Brain pericyte (primary cell): ENCODE results near the gene PDLIM7.
"Not testable (repeated sequence)": the region's sequence is repeated elsewhere in the genome, so short reads cannot be mapped to it uniquely, and the experiment has no call there.

Experiments used
- DNase-seq: peaks from one replicate; pipeline ENCODE4 v3.0.0-alpha.2; 2012; ENCODE audit warnings: low read depth, low spot score

Gene PDLIM7

GRCh38 chr5:177491429-177491945 is 5.9 kb downstream of the PDLIM7 start:
- no peak for DNase-seq

DNA sequence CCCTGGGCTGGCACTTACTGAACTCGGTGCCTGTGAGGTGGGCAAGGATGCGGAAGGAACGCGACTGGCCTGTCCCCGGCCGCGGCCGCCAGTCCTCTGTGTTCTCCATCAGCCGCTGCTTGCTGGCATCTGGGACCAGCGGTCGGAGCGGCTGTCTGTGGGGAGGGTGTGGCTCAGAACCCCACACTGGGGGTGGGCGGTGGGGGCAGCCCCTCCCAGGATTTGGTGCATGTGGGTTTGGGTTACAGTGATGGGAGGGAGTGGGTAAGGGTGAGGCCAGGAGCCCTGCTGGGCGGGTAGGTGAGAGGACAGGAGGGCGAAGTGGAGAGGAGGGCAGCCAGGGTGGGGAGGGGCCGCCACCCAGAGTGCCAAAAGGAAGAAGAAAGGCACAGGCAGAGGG is 6.4 kb downstream of the PDLIM7 start:
- DNase-seq = no peak

DNA sequence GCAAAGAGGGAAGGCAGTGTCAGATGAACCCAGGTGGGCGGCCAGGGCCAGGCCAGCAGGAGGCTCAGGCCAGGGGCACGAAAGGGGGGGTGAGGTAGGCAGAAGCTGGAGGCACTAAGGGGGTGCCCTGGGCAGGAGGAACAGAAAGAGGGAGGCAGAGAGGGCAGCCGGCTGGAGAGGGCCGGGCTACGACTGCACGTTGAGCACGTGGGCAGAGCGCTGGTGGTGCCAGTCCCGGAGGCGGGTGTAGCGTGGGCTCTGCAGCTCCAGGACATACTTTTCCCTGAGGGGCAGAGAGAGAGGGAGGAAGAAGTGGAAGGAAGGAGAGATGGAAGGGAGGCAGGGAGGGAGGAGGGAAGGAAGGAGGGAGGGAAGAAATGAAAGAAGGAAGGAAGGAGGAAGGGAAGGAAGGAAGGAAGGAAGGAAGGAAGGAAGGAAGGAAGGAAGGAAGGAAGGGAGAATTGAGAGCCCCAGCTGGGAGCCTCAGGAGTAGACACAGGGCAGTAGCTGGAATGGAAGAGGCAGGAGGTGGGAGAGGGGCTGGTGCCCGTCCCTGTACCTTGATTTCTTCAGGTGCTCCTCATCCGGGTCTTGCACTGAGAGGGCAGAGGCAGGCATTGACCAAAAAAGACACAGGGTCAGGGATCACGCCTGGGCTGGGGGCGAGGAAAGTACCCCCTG is 7.0 kb downstream of the PDLIM7 start:
- no peak for DNase-seq

DNA sequence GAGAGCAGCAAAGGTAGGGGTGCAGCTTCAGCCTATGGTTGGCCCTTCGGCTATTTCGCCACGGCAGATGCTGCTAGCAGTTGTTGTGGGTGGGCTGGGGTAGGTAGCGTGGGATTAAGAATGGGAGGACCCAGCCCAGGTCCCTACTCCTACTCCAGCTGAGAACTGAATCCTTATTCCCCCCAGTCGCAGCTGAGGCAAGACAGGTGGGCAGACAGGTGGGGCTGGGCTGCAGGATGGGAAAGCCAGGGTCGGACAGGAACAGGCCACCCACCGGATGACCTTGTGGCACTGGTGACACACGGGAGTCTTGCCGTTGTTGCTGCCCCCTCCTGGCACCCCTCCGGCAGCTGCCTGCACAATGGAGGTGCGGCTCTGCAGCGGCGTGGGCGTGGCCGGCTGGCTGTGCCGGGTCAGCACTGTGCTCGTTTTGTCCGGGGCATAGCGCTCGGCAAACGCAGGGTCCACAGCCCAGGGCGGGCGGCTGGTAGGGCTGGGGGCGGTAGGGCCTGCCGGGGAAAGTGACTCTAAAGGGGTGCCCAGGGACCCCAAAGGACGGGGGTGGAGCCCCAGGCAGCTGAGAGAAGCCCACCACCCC is 8.2 kb downstream of the PDLIM7 start:
- DNase-seq = no peak

- no peak for DNase-seq
These were observed 9.4 kb downstream of the PDLIM7 start for GRCh38 chr5:177487975-177488374.

DNA sequence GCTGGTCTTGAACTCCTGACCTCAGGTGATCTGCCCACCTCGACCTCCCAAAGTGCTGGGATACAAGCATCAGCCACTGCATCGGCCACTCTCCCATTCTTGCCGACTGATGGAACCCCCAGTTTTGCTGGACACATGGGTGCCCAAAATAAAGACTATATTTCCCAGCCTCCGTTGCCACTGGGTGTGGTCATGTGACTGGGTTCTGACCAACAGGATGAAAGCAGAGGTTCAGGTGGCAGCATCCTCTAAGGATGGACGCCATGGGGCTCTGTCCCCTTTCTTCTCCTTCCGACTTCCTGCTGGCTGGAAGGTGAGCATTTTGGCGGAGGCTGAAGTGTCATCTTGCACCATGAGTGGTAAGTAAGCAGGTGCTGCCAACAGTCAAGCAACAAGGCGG is 10.3 kb downstream of the PDLIM7 start:
- DNase-seq = no peak

DNA sequence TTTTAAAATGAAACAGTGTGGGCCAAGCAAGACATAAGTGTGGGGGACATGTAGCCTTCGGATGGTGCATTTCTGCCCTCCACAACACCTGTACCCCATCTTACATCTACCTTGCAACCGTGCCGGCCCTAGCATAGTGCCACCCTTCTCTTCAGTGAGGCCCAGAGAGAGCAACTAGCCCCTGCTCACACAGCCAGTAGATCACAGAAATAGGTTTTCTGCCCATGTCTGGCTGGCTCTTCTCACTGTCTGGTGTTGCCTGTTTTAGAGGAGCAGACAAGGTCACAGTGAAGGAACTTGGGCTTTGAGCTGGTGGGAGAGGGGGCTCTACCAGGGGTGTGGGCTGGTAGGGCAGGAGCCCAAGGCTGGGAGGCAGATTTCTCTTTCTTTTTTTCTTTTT is 11.1 kb downstream of the PDLIM7 start:
- DNase-seq = no peak

DNA sequence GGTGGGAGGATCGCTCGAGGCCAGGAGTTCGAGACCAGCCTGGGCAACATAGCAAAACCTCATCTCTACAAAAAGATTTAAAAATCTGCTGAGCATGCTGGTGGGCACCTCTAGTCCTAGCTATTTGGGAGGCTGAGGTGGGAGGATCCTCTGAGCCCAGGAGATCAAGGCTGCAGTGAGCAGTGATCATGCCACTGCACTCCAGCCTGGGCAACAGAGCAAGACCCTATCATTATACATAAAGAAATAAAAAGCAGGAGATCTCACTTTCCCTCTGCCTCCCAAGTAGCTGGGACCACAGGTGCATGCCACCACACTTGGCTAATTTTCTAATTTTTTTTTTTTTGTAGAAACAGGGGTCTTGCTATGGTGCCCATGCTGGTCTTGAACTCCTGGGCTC is 11.7 kb downstream of the PDLIM7 start:
- not testable (repeated sequence) for DNase-seq

GRCh38 chr5:177484902-177485549 is 12.4 kb downstream of the PDLIM7 start:
- no peak for DNase-seq

GRCh38 chr5:177483994-177484901 is 13.2 kb downstream of the PDLIM7 start:
- no peak for DNase-seq

GRCh38 chr5:177483042-177483441 is 14.4 kb downstream of the PDLIM7 start:
- no peak for DNase-seq

GRCh38 chr5:177482359-177482795 is 15.0 kb downstream of the PDLIM7 start:
- no peak for DNase-seq

- no peak for DNase-seq
These were observed 17.6 kb downstream of the PDLIM7 start for GRCh38 chr5:177479774-177480173.

DNA sequence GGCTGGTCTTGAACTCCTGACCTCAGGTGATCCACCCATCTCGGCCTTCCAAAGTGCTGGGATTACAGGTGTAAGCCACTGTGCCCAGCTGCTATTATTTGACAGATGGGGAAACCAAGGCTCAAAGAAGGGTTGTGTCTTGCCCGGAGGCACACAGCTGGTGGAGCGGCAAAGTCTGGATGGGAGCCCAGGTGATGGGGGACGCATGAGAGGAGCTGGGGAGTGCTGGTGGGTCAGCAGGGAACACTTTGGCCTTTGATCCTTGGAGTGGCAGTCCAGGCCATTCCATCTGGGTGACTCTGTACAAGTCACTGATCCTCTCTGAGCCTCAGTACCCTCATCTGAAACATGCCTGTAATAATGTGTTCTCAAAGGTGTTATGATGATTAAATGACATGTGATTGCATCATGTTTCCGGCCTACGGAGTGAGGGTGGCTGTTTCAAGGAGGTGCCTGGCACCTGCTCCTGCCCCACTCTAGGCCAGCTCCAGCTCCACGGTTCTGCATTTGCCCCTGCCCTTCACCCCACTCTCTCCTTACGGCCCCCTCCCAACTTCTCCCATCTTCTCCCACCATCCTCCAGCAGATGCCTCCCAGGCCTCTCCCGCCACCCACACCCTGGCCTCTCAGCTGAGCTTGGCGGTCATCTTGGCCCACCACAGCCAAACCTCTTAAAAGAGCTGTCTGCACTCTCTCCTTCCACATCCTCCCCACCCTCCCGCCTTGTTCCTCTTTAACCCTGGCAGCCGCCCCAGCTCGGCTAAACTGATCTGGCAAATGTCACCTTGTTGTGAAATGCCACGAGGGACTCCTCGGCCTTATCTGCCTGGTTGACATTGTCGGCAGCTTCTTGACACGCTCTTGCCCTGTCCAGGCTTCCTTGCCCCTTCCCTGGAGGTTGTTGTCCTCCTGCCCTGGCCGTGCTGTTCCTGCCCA is 18.4 kb downstream of the PDLIM7 start:
- no peak for DNase-seq

DNA sequence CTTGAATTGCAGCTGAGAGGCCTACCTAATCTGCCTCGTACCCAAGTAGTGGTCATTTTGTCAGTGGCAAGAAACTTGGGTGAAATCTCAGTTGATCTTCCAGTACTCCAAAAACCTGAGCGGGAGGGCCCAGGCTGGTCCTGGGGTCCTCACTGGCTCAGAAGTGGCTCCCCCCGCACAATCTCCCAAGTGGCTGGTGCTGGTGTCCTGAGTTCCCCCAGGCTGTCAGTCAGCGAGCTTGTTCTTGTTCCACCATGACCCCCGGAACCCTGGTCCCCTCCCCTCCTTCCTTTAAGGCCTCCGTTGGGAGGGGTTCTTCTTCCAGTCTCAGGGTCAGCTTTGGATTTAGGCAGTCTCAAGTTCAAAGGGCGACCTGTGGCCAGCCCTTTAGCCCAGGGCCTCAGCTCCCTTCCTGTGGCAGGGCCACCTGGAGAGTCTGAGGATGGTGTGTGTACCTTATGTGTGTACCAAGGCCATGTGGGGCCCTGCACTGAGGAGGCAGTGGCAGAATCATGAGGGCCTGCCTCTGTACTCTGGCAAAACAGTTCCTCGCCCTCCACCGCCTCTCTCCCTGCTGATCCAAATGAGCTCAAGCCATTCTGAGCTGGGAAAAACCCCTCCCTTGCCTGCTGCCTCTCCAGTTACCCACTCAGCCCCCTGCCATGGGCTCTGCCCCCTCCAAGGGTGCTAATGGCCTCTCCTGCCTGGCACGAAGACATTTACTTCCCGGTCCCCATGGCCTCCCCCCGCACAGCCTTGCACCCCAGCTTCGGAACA is 19.5 kb downstream of the PDLIM7 start:
- DNase-seq = no peak

GRCh38 chr5:177476531-177477233 is 20.7 kb downstream of the PDLIM7 start:
- DNase-seq = no peak

DNA sequence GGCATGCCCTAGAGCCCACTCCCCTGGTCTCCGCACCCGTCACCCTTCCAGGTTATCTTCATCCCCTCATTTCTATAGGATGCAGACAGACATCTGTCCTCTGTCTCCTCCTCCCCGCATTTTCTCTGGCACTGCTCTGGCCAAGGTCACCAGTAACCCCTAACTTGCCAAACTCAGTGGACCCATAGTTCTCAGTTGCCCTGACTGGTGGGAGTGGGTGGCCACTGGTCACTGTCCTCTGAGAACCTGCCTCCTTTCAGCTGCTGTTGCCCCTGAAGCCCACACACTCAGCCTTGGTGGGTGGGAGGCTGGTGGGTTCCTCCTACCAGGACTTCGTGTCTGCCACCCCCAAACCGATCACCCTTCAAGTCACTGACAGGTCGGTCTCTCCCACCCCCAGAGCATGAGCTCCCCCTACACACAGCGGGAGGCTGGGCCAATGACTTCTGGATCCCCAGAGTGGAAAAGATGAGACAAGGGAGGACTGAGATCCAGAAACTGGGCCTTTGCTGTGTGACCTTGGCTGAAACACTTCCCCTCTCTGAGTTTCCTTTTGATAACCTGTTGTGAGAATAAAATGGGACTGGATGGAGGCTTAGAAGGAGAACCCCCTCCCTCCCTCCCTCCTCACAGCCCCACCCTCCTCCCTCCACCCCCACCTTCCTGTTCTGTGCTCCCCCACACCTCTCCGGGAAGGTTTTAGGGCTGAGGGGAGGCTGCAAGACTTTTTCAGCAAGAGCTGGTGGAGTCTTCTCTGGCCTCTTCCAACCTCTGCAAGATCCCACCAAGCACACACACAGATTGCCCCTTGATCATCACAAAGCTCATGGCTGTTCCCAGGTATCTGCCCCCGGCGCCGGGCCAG is 21.6 kb downstream of the PDLIM7 start:
- no peak for DNase-seq

DNA sequence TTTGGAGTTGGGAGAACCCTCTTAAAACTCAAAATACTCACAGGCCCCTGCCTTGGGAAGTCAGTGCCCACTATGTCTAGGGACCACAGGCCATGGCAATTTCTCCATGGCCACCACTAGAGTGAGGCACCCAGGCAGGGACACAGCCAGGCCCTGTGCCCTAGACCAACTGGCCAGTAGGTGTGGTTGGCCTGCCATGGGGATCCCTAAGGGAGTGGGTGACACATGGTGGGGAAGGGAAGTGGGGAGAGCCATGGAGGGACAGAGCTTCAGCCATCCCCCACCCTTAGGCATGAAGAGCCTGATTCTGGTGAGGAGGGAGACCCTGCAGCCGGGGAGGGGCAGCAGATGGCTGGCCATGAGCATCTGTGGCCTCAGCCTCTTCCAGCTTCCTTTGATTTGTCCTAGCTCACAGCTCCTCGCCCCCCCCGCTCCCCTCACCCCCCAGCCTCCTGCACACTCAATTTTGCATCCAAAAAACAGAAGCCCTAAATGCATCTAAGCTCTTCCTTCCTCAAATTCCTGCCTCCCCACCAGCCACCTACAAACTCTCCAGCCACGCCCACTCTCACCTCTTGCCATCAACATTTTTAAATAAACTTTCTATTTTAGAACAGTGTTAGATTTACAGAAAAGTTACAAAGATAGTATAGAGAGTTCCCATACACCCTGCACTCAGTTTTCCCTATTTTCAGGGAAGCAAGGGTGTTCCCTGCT is 22.4 kb downstream of the PDLIM7 start:
- no peak for DNase-seq
